ENCODE results near the gene TGM3.

DNA sequence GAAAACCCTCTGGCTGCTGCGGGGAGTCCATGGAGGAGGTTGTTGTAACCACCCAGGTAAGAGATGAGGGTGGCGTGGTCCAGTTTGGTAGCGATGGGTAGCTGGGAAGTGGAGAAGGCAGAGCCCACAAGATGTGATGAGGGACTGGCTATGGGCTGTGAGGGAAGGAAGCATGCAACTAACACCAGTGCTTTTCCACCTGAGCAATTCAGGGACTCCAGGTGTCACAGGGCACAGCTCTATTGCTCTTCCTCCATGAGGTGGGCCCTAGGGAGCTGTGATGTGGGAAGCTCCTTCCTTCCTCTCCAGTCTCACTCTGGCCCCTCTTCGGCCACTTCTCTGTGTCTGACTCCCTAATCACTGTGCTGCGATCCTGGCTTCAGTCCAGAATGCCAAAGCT is 52.5 kb downstream of the TGM3 start:
- TF ChIP-seq SUZ12 (IDR thresholded peaks at IDR 0.05; ENCODE audit: unreplicated experiment) (no peak), EGR1 (IDR thresholded peaks at IDR 0.05; ENCODE audit: borderline replicate concordance in 1 of 2, low read depth in 2 of 2, low read length in 2 of 2) (no peak), STAT1 (conservative IDR thresholded peaks at IDR 0.05) (no peak), CBFB (IDR thresholded peaks at IDR 0.05; ENCODE audit: low read depth) (no peak), RFX5 (IDR thresholded peaks at IDR 0.05; ENCODE audit: low read depth, low read length) (no peak)
- TF ChIP-seq, protein P1, sequence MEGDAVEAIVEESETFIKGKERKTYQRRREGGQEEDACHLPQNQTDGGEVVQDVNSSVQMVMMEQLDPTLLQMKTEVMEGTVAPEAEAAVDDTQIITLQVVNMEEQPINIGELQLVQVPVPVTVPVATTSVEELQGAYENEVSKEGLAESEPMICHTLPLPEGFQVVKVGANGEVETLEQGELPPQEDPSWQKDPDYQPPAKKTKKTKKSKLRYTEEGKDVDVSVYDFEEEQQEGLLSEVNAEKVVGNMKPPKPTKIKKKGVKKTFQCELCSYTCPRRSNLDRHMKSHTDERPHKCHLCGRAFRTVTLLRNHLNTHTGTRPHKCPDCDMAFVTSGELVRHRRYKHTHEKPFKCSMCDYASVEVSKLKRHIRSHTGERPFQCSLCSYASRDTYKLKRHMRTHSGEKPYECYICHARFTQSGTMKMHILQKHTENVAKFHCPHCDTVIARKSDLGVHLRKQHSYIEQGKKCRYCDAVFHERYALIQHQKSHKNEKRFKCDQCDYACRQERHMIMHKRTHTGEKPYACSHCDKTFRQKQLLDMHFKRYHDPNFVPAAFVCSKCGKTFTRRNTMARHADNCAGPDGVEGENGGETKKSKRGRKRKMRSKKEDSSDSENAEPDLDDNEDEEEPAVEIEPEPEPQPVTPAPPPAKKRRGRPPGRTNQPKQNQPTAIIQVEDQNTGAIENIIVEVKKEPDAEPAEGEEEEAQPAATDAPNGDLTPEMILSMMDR (IDR thresholded peaks at IDR 0.05 in 2 of 3, conservative IDR thresholded peaks at IDR 0.05 in 1 of 3; ENCODE audit: control insufficient read depth in 2 of 3, extremely low read depth in 1 of 3, insufficient read depth in 1 of 3, low read depth in 3 of 3, low read length in 3 of 3) = no peak

Data from GM12878 (cell line).